Suprapubic skin (tissue), 4 donors: Measurements from ENCODE around the gene C1orf216.

ENCODE experiments used
- EP300 ChIP-seq: sonication (generic); formaldehyde crosslinking; IDR thresholded peaks from one replicate; pipeline ENCODE4 v1.6.1; 2017; ENCODE audit warnings: antibody characterized with exemption
- POLR2A ChIP-seq, 2 donors: fragments of 450-650 bp; IDR thresholded peaks; one replicate each; pipeline ENCODE4 v1.6.1; 2017; ENCODE audit warnings: antibody characterized with exemption in 2 of 2, mild to moderate bottlenecking in 2 of 2, moderate library complexity in 2 of 2
- POLR2AphosphoS5 ChIP-seq, 3 donors: sonication (generic); formaldehyde crosslinking; IDR thresholded peaks; one replicate each; pipeline ENCODE4 v1.6.1; 2017; ENCODE audit warnings: antibody characterized with exemption in 3 of 3
- TF ChIP-seq, protein P1 (sequence below), 2 donors: fragments of 200-600 bp in 1 of 2; fragments of 450-650 bp in 1 of 2; sonication (generic) in 1 of 2; IDR thresholded peaks; one replicate each; pipeline ENCODE4 v1.5.1; 2016 to 2019; ENCODE audit warnings: antibody characterized with exemption in 2 of 2, mild to moderate bottlenecking in 1 of 2, moderate library complexity in 1 of 2

DNA sequence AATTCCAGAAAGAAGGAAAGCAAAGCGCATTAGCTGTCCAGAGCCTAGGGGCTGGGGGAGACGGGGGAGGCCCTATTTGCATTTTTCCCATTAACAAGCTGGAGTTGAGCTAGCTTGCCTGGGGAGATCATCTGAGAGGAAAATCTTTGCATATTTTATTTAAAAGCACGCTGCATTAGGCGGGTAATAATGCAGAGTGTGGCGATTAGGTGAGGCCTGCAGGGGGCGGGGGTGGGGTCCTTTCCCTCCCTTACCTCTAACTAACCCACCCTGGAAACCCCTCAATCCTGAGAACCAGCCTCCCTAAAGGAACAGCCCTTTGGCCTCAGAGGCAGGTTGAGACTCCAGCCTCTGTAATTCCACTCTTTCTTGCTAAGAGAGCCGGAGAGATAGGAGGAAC lies 16.2 kb downstream of the C1orf216 start:
- TF ChIP-seq, protein P1, sequence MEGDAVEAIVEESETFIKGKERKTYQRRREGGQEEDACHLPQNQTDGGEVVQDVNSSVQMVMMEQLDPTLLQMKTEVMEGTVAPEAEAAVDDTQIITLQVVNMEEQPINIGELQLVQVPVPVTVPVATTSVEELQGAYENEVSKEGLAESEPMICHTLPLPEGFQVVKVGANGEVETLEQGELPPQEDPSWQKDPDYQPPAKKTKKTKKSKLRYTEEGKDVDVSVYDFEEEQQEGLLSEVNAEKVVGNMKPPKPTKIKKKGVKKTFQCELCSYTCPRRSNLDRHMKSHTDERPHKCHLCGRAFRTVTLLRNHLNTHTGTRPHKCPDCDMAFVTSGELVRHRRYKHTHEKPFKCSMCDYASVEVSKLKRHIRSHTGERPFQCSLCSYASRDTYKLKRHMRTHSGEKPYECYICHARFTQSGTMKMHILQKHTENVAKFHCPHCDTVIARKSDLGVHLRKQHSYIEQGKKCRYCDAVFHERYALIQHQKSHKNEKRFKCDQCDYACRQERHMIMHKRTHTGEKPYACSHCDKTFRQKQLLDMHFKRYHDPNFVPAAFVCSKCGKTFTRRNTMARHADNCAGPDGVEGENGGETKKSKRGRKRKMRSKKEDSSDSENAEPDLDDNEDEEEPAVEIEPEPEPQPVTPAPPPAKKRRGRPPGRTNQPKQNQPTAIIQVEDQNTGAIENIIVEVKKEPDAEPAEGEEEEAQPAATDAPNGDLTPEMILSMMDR (IDR thresholded peaks at IDR 0.05) = no peak
- no peak for TF ChIP-seq POLR2A (IDR thresholded peaks at IDR 0.05)
- TF ChIP-seq EP300 = no peak
- no peak for TF ChIP-seq POLR2AphosphoS5 (IDR thresholded peaks at IDR 0.05)
